Activated T-helper 2 cell treated with anti-CD3 and anti-CD28 coated beads, Interferon-gamma antibody, Interleukin-2, Interleukin-4, amounts not matched to agents 10 μg/mL and 5 μg/mL and 100 μg/mL, durations not matched to agents 14 hours and 24 hours and 36 hours (primary cell): ENCODE measurements around the gene RIN3. TPM values are rescaled to one million over a fixed set of nuclear protein-coding genes. Genes with fewer than 3 reads are reported as not detected.

Experiments
- DNase-seq: peaks from one replicate; pipeline ENCODE4 v3.0.0; 2021; ENCODE audit warnings: low spot score
- H3K27ac Mint-ChIP-seq: one replicate; pipeline ENCODE4 v1.8.0; 2021; ENCODE audit warnings: mixed read lengths
- H3K27me3 Mint-ChIP-seq: one replicate; pipeline ENCODE4 v1.8.0; 2021; ENCODE audit warnings: low read depth, mixed read lengths
- H3K36me3 Mint-ChIP-seq: one replicate; pipeline ENCODE4 v1.8.0; 2021; ENCODE audit warnings: low read depth, mixed read lengths
- H3K4me1 Mint-ChIP-seq: one replicate; pipeline ENCODE4 v1.8.0; 2021; ENCODE audit warnings: low read depth, mixed read lengths
- H3K4me3 Mint-ChIP-seq: one replicate; pipeline ENCODE4 v1.8.0; 2021; ENCODE audit warnings: low read depth, mild to moderate bottlenecking, moderate library complexity, mixed read lengths
- H3K9me3 Mint-ChIP-seq: one replicate; pipeline ENCODE4 v1.8.0; 2021; ENCODE audit warnings: mixed read lengths
- intact Hi-C: fragments of 100-400 bp; cut with micrococcal nuclease; formaldehyde crosslinking; loops from one replicate; pipeline ENCODE4 v1.15.1; 2023
- total RNA-seq: library from RNA; stranded (reverse); gene quantifications from 2 replicates; pipeline ENCODE4 v1.2.3, GENCODE V29; 2022

RIN3 gene
- total RNA-seq, 1 donor from 2014 or later = 21.1 TPM

DNA sequence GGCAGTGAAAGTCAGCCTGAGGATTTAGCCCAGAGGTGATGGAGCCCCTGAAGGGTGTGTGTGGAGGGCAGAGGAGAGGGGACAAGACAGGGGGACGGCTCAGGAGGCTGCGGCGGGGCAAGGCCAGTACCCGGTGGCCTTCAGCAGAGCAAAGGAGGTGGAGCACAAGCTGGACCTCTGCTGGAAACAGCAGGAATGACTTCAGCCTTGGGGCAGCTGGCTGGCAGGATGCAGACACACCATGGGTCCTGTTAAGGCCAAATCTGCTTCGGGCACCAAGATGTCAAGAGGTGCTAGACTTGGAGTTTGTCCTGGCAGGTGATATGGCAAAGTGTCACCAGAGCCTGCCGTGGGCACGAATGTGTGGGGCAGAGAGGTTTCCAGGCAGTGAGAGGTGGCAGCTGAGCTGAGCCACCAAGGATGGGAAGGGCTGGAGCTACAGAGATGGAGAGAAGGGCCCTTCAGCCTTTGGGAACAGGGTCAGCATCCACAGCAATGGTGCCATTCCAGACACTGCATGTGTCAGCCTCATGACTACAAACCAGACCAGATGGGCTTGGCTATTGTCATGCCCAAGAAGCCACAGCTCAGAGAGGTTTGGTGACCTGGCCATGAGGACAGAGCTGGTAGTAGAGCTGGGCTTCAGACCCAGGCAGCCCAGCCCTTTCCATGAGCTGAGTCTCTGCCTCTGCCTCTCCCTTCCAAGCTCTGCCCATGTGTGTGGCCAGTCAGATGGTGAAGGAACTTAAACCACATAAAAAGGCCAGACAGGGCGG, 142.9 kb downstream of the RIN3 start:
- Mint-ChIP-seq H3K4me3 (peak overlapping the region; percentile 27), H3K9me3 (no peaks in the 10 kb centered on the region), H3K27me3 (no peaks in the 10 kb centered on the region), H3K36me3 (peaks cover 75% of the 10 kb centered on the region), H3K4me1 (peaks cover 49% of the 10 kb centered on the region), H3K27ac (no peak overlapping the region)
- intact Hi-C loops = no loop called here
- DNase-seq = no peak

DNA sequence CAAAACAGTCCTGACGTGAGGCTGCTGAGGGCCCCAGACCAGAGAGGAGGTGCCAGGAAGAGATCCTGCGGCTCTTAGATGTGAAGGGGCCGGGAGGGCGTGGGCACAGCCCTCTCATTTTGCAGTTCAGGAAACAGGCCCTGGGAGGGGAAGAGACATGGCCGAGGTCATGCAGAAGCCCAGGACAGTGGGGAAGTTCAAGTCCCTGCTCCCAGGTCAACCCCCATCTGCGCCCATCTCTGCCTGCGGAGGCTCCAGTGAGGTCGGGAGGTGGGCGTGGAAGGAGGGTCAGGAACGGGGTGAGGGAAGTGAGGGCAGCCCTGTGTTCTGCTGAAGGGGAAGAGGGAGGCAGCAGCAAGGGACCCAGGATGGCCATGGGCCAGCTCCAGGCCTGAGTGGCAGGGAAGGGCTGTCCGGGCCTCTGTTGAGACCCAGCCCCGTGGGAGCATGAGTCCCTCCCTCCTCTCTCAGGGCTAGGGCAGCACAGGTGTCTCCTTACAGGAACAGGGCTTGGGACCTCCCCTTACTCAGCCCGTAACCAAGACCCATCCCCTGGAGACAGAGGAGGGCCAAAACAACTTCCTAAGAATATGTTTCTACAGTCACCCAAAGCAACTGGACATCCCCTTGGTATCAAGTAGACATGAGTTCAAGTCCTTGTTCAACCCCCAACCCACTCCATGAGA, 144.0 kb downstream of the RIN3 start:
- Mint-ChIP-seq H3K4me1 (peaks cover 41% of the 10 kb centered on the region), H3K27ac (peak overlapping the region; percentile 21), H3K9me3 (no peaks in the 10 kb centered on the region), H3K27me3 (no peaks in the 10 kb centered on the region), H3K4me3 (no peak overlapping the region), H3K36me3 (peaks cover 81% of the 10 kb centered on the region)
- intact Hi-C loops = no loop called here
- DNase-seq = no peak

DNA sequence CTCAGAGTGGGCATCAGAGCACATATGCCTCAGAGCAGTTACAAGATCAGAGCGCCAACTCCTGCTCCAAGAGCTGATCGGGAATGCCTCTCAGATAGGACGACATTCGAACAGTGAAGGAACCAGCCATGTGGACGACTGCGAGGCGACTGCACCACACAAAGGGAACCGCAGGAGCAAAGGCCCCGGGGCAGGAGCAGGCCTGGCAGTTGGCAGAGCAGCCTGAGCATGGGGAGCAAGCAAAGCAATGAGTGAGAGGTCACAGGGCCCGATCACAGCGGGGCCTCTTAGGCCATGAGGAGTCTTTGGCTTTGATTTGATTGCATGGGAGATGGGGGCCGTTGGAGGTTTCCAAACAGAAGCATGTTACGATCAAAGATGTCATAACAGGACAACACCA, 144.6 kb downstream of the RIN3 start:
- H3K4me1 Mint-ChIP-seq = peaks cover 39% of the 10 kb centered on the region
- H3K27me3 Mint-ChIP-seq = no peaks in the 10 kb centered on the region
- intact Hi-C loops = no loop called here
- no peak for DNase-seq
- H3K27ac Mint-ChIP-seq = no peak overlapping the region
- no peaks in the 10 kb centered on the region for H3K9me3 Mint-ChIP-seq
- no peak overlapping the region for H3K4me3 Mint-ChIP-seq
- H3K36me3 Mint-ChIP-seq = peaks cover 85% of the 10 kb centered on the region

DNA sequence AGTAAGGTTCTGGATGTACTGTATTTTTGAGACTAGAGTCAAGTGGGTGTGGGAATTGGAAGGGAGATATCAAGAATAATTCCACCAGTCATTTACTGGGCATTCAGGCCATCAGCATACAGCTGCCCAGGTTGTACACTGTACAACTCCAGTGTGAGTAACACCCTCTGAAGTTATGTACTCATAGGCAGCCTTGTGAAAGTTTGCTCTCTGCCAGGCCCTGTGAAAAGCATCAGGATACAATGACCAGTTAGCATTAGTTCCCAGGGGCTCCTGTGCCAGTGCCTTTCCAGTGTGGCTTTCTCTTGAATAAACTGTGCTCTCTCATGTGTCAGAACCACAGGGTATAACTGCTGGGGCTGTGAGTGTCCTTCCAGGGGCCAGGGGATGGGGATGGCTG, 145.1 kb downstream of the RIN3 start:
- no peak overlapping the region for H3K4me3 Mint-ChIP-seq
- H3K4me1 Mint-ChIP-seq = peaks cover 34% of the 10 kb centered on the region
- no peaks in the 10 kb centered on the region for H3K27me3 Mint-ChIP-seq
- peaks cover 84% of the 10 kb centered on the region for H3K36me3 Mint-ChIP-seq
- no peaks in the 10 kb centered on the region for H3K9me3 Mint-ChIP-seq
- intact Hi-C loops = no loop called here
- H3K27ac Mint-ChIP-seq = no peak overlapping the region
- DNase-seq = no peak

DNA sequence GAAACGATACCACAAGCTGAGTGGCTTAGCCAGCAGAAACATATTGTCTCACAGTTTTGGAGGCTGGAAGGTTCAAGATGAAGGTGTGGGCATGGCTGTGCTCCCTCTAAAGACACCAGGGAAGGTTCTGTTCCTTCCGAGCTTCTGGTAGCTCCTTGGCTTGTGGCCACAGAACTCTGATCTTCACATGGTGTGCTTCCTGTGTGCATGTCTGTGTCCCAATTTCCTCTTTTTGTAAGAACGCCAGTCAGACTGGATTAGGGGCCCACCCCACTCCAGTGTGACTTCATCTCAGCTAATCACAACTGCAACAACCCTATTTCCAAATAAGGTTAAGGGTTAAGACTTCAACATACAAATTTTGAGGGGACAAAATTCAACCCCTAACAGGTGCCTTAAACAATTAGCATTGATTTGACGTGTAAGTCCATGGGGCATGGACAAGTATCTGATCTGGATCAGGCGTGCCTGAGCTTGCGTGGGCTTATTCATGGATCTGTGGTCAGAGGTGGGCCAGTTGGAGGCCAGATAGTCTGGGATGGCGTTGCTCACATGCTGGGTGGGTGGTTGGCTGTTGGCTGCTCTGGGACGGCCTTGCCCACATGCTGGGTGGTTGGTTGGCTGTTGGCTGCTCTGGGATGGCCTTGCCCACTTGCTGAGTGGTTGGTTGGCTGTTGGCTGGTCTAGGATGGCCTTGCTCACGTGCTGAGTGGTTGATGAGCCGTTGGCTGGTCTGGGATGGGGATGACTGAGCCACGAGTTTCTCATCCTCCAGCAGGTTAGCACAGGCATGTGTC, 146.4 kb downstream of the RIN3 start:
- no peak overlapping the region for H3K27ac Mint-ChIP-seq
- peaks cover 87% of the 10 kb centered on the region for H3K36me3 Mint-ChIP-seq
- peaks cover 34% of the 10 kb centered on the region for H3K4me1 Mint-ChIP-seq
- H3K9me3 Mint-ChIP-seq = no peaks in the 10 kb centered on the region
- no peak overlapping the region for H3K4me3 Mint-ChIP-seq
- no peaks in the 10 kb centered on the region for H3K27me3 Mint-ChIP-seq
- DNase-seq = no peak
- intact Hi-C loops = no loop called here

DNA sequence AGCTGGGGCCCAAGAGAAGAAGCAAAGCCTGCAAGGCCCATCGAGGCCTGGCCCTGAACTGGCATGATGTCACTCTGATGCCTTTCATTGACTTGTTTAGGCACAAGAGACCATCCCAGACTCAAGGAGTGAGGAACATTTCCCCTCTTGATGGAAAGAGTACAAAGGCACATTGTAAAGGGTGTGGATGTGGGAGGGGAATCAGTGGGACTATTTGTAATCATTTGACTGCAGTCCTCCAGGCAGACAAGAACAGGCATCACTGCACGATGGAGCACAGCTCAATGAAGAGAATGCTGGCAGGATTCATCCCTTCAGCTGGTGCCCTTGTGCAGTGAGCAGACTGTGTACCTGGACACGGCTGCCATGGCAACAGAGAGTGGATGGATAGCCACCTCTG, 147.0 kb downstream of the RIN3 start:
- intact Hi-C loops = no loop called here
- H3K4me1 Mint-ChIP-seq = peaks cover 30% of the 10 kb centered on the region
- H3K27ac Mint-ChIP-seq = no peak overlapping the region
- H3K36me3 Mint-ChIP-seq = peaks cover 84% of the 10 kb centered on the region
- no peak for DNase-seq
- H3K4me3 Mint-ChIP-seq = no peak overlapping the region
- no peaks in the 10 kb centered on the region for H3K27me3 Mint-ChIP-seq
- no peaks in the 10 kb centered on the region for H3K9me3 Mint-ChIP-seq

DNA sequence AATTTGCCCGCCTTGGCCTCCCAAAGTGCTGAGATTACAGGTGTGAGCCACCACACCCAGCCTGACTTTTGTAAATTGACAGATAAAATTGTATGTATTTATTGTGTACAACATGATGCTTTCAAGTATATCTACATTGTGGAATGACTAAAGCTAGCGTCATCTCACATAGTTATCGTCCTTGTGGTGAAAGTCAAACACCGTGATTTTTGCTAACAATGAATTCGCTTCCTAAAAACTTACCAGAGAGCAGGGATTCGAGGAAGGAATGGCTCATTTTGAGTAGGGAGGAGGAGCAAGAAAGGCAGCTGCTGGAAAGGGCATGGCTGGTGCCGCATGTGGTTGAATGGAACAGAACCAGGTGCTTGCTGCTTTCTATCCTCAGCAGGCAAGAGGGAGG, 149.5 kb downstream of the RIN3 start:
- no peak overlapping the region for H3K4me3 Mint-ChIP-seq
- H3K9me3 Mint-ChIP-seq = no peaks in the 10 kb centered on the region
- H3K36me3 Mint-ChIP-seq = peaks cover 82% of the 10 kb centered on the region
- H3K4me1 Mint-ChIP-seq = peaks cover 18% of the 10 kb centered on the region
- H3K27ac Mint-ChIP-seq = no peak overlapping the region
- no peaks in the 10 kb centered on the region for H3K27me3 Mint-ChIP-seq
- no peak for DNase-seq
- intact Hi-C loops = no loop called here

DNA sequence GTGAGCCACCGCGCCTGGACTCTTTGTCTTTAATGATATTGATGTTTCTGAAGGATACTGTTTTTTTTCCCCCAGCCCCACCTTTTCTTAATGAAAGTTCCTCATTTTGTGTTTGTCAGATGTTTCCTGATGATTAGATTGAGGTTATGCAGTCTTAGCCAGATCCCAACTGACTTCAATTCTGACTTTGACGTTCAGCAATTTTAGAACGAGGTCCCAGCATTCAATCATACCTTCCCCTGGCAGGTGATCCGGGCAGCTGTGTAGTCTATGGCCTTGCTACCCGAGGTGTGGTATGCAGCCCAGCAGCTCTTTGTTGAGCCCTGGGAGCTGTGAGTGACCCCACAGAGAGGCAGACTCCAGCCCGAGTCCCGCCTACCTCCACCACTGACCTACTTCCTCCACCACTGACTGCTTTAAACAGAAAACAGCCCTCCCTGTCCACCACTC, 152.1 kb downstream of the RIN3 start:
- H3K4me1 Mint-ChIP-seq = peaks cover 29% of the 10 kb centered on the region
- no peak overlapping the region for H3K27ac Mint-ChIP-seq
- peaks cover 76% of the 10 kb centered on the region for H3K36me3 Mint-ChIP-seq
- H3K27me3 Mint-ChIP-seq = no peaks in the 10 kb centered on the region
- H3K9me3 Mint-ChIP-seq = no peaks in the 10 kb centered on the region
- intact Hi-C loops = no loop called here
- H3K4me3 Mint-ChIP-seq = no peak overlapping the region
- DNase-seq = no peak

DNA sequence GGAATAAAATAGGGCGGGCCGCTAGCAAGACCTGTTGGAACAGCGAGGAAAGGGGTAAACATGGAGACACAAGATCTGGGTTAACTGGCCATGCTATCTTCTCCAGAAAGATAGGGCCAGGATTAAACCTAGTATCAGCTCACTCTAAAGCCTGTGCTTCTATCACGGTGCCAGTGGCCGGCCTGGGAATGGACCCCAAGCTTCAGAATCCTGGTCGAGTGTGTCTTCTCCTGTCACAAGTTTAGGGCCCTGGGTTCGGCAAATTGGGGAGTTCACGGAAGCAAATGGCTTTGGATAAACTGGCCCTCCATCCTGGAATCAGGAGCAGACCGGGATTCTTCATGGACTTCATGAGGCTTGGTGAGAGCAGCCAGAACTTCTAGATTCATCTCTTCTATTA, 152.7 kb downstream of the RIN3 start:
- no peak overlapping the region for H3K27ac Mint-ChIP-seq
- no peak overlapping the region for H3K4me3 Mint-ChIP-seq
- no peak for DNase-seq
- peaks cover 75% of the 10 kb centered on the region for H3K36me3 Mint-ChIP-seq
- no peaks in the 10 kb centered on the region for H3K27me3 Mint-ChIP-seq
- no peaks in the 10 kb centered on the region for H3K9me3 Mint-ChIP-seq
- H3K4me1 Mint-ChIP-seq = peaks cover 35% of the 10 kb centered on the region
- intact Hi-C loops = no loop called here

DNA sequence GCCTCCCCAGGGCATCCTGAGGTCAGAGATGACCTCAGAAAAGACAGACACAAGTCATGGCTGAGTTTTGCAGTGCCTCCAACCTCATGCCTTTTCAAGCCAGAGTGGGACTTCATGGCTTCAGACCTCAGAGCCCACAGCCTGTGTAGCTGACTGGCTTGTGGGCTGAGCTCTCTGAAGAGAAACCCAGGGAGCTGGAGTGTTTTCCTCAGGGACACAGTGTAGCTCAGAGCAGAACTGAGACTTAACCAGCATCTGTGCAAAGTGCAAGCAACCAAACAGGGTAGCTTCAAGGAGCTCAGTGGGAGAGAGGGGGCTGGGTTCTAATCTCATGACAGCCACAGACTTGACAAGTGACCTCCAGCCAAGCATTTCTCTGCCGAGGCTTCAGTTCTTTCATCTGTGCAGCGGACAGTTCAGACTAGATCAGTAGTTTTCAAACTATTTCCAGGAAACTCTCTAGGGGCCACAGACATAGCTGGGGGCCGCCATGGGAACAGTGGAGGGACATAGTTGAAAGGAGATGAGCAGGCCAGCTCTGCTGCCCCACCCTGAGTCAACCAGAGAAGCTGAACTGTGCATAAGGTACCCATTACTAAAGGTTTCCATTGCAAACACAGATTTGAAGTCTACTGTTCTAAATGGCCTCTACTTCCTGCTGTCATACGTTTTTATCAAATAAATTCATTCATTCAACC, 154.8 kb downstream of the RIN3 start:
- H3K4me3 Mint-ChIP-seq = no peak overlapping the region
- H3K9me3 Mint-ChIP-seq = no peaks in the 10 kb centered on the region
- H3K27ac Mint-ChIP-seq = peak overlapping the region; percentile 50
- DNase-seq = no peak
- H3K36me3 Mint-ChIP-seq = peaks cover 61% of the 10 kb centered on the region
- H3K4me1 Mint-ChIP-seq = peaks cover 36% of the 10 kb centered on the region
- intact Hi-C loops = loop anchor here (1.0 kb wide), 2 partner anchors 9 to 17 kb away; no protein-coding TSS in a partner anchor
- no peaks in the 10 kb centered on the region for H3K27me3 Mint-ChIP-seq

DNA sequence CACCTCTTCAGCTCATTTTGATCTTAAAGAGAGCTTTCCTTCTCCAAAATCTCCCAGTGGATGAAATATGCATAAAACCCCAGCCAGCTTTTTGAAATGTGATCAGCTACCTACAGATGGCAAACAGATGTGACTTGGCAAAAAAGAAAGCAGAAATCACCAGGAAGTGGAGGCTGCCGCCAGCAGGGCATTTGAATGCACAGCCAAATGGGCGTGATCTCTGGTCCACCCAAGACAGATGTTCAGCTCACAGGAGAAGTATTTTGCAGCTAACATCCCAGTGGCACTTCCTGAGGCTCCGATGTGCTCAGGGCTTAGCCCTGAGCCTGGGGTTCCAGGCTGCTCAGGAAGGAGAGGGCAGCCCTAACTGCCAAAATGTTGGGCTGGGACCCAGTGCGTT, 156.6 kb downstream of the RIN3 start:
- peaks cover 62% of the 10 kb centered on the region for H3K36me3 Mint-ChIP-seq
- H3K27me3 Mint-ChIP-seq = no peaks in the 10 kb centered on the region
- no peaks in the 10 kb centered on the region for H3K9me3 Mint-ChIP-seq
- peak overlapping the region; percentile 40 for H3K27ac Mint-ChIP-seq
- DNase-seq = no peak
- H3K4me3 Mint-ChIP-seq = no peak overlapping the region
- peaks cover 35% of the 10 kb centered on the region for H3K4me1 Mint-ChIP-seq
- intact Hi-C loops = loop anchor here (10.0 kb wide), 2 partner anchors 325 to 545 kb away; partner anchors contain the start of genes CPSF2 and NDUFB1

DNA sequence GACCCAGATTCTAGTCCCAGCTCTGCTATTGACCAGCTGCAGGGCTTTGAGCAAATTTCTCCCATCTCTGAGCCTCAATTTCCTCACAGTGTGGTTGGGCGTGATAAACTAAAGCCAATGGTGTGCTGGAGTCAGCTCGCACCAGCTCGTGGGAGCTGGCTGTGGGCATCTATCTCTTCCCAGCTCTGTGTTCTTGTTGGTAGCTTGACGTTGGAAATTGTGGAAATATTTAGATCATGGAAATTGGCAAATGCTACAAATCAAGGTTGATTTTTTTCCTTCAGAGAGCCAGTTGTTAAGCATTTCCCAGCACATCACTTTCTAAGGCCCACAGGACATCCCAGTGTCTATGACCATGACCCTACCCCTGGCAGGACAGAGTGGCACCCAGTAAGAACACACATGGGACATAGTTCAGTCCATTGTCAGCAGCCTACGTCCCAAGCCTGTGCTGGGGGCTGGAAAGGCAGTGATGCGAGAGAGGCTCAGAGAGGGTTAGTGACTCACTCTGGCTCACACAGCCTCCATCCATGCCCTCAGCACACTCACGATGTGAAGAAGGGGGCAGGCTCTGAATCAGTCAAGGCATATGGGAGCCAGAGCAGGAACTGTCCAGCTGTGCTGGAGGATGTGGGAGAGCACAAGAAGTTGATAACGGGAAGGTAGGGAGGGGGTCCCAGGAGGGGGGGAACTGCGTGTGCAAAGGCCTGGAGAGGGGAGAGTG, 157.2 kb downstream of the RIN3 start:
- Mint-ChIP-seq H3K9me3 (no peaks in the 10 kb centered on the region), H3K4me3 (no peak overlapping the region), H3K27me3 (no peaks in the 10 kb centered on the region), H3K27ac (peak overlapping the region; percentile 20), H3K36me3 (peaks cover 62% of the 10 kb centered on the region), H3K4me1 (peaks cover 38% of the 10 kb centered on the region)
- DNase-seq = no peak
- intact Hi-C loops = loop anchor here (10.0 kb wide), 2 partner anchors 326 to 546 kb away; partner anchors contain the start of genes CPSF2 and NDUFB1
